ENCODE results near the gene RARS2. TPM values are rescaled to one million over a fixed set of nuclear protein-coding genes. Genes with fewer than 3 reads are reported as not detected.

The RARS2 gene
- total RNA-seq, 4 donors from 2014 or later, result 14.1 to 19.9 (median 17.6) TPM

DNA sequence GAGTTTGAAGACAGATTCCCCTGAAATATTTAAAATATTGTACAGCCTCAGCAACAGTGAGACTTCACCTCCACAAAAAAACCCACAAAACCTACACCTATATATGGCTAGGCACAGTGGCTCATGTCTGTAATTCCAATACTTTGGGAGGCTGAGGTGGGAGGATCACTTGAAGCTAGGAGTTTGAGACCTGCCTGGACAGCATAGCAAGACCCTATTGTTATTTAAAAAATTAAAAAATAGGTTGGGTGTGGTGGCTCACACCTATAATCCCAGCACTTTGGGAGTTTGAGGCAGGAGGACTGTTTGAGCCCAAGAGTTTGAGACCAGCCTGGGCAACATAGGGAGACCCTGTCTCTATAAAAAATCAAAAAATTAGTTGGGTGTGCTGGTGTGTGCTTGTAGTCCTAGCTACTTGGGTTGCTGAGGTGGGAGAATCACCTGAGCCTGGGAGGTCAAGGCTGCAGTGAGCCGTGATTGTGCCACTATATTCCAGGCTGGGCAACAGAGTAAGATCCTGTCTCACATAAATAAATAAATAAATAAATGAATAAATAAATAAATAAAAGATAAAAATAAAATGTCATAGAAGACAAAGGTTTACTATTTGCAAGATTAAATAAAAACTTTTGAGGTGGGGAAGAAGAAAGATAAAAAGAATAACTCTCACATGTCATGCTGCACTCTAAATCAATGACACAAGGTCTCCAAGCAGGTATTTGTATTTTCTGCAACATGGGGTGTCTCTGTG, 51.1 kb downstream of the RARS2 start:
- no peak for DNase-seq (ENCODE audit: extremely low spot score)
- 100% methylated on average over 1 of the region's 1 CpG for whole genome bisulfite sequencing
- no peak overlapping the region for H3K27ac ChIP-seq (replicated peaks in 1 of 4)
- no peak overlapping the region for H3K4me3 ChIP-seq
- intact Hi-C loops (cut with DNase I), result no loop called here
- H3K4me1 ChIP-seq, result no peaks in the 10 kb centered on the region
- H3K36me3 ChIP-seq, result peaks cover 5 to 49% (median 29%) of the 10 kb centered on the region in 4 donors
- TF ChIP-seq EP300 (IDR thresholded peaks at IDR 0.05) (no peak), POLR2A (IDR thresholded peaks at IDR 0.05; ENCODE audit: low read depth) (no peak)
- peaks cover 0 to 5% (median 0%) of the 10 kb centered on the region in 4 donors for H3K9me3 ChIP-seq
- no peaks in the 10 kb centered on the region for H3K27me3 ChIP-seq

DNA sequence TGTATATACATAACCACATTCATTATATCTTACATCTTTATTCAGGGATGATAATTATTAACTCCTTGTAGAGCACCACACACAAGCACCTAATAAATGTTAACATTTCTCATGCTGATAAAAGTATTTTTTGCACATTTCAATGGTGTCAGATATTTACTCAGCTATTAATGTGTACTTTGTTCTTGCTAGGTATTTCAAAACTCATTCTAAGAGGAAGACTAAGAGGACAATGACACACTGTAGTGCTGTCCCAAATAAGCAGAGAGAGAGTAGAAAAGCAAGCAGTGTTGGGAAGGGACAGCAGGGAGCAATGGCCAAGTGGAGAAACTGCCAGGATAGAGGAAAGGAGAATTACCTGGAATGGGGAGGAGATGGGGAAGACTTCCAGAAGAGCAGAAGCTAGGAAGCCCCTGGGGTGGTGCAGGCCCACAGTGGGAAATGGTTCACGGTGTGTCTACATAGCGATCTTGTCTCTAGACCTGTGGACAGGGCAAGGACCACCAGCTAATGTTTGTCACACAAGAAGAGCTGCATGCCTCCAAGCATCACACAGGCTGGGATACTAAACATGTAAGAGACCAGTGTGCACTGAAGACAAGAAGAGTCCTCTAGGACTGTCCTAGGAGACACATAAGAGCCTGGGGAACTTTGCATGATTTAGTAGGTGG, 55.3 kb downstream of the RARS2 start:
- intact Hi-C loops (cut with DNase I), result no loop called here
- no peak for DNase-seq (ENCODE audit: extremely low spot score)
- Histone ChIP-seq H3K4me1 (no peaks in the 10 kb centered on the region), H3K9me3 (peaks cover 0 to 3% (median 0%) of the 10 kb centered on the region in 4 donors), H3K36me3 (peaks cover 4 to 37% (median 26%) of the 10 kb centered on the region in 4 donors), H3K27me3 (no peaks in the 10 kb centered on the region), H3K4me3 (no peak overlapping the region), H3K27ac (replicated peaks in 1 of 4) (no peak overlapping the region)
- WGBS, result 100% methylated on average over 2 of the region's 2 CpGs
- TF ChIP-seq, protein P1, sequence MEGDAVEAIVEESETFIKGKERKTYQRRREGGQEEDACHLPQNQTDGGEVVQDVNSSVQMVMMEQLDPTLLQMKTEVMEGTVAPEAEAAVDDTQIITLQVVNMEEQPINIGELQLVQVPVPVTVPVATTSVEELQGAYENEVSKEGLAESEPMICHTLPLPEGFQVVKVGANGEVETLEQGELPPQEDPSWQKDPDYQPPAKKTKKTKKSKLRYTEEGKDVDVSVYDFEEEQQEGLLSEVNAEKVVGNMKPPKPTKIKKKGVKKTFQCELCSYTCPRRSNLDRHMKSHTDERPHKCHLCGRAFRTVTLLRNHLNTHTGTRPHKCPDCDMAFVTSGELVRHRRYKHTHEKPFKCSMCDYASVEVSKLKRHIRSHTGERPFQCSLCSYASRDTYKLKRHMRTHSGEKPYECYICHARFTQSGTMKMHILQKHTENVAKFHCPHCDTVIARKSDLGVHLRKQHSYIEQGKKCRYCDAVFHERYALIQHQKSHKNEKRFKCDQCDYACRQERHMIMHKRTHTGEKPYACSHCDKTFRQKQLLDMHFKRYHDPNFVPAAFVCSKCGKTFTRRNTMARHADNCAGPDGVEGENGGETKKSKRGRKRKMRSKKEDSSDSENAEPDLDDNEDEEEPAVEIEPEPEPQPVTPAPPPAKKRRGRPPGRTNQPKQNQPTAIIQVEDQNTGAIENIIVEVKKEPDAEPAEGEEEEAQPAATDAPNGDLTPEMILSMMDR (IDR thresholded peaks at IDR 0.05), result no peak
- TF ChIP-seq EP300 (IDR thresholded peaks at IDR 0.05), result no peak
- TF ChIP-seq POLR2A (IDR thresholded peaks at IDR 0.05; ENCODE audit: low read depth), result no peak
- no peak for TF ChIP-seq POLR2AphosphoS5 (IDR thresholded peaks at IDR 0.05)

DNA sequence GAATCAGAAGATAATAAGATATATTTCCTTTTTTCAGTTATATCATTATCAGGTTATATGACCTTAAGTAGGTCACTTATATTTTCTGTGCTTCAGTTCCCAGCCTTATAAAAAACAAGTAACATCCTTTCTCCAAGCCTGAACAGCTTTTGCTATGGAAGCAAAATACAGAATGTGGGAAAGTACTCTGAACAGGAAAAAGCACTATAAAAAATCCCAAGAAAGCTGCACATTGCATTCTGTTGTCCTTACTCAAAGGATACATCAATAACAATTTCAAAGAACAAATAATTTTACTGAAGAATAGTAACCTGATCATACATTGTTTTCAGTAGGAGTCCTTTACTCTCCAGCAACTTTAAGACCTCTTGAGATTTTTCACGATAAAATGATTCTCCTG, 60.6 kb downstream of the RARS2 start:
- DNase-seq (ENCODE audit: extremely low spot score), result no peak
- intact Hi-C loops (cut with DNase I), result no loop called here
- no peaks in the 10 kb centered on the region for H3K4me1 ChIP-seq
- H3K27me3 ChIP-seq, result no peaks in the 10 kb centered on the region
- WGBS, result 93% methylated on average over 1 of the region's 1 CpG
- H3K4me3 ChIP-seq, result no peak overlapping the region
- no peaks in the 10 kb centered on the region for H3K9me3 ChIP-seq
- peaks cover 4 to 51% (median 23%) of the 10 kb centered on the region in 4 donors for H3K36me3 ChIP-seq
- TF ChIP-seq EP300 (IDR thresholded peaks at IDR 0.05), result no peak
- TF ChIP-seq, protein P1 (IDR thresholded peaks at IDR 0.05), result no peak
- no peak for TF ChIP-seq POLR2AphosphoS5 (IDR thresholded peaks at IDR 0.05)
- TF ChIP-seq POLR2A (IDR thresholded peaks at IDR 0.05; ENCODE audit: low read depth), result no peak
- no peak overlapping the region for H3K27ac ChIP-seq (replicated peaks in 1 of 4)

DNA sequence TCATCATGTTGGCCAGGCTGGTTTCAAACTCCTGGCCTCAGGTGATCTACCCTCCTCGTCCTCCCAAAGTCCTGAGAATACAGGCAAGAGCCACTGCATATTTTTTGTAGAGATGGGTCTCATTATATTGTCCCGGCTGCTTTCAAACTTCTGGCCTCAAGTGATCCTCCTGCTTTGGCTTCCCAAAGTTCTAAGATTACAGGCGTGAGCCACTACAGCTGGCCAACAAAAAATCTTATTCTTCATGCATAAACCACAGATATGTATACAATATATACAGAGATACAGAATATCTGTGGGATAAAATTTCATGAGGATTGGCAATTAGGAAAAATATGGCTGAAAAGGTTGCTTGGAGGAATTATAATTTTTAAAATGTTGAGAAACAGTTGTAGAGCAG, 67.1 kb downstream of the RARS2 start:
- intact Hi-C loops (cut with DNase I), result no loop called here
- WGBS, result 98% methylated on average over 3 of the region's 3 CpGs

DNA sequence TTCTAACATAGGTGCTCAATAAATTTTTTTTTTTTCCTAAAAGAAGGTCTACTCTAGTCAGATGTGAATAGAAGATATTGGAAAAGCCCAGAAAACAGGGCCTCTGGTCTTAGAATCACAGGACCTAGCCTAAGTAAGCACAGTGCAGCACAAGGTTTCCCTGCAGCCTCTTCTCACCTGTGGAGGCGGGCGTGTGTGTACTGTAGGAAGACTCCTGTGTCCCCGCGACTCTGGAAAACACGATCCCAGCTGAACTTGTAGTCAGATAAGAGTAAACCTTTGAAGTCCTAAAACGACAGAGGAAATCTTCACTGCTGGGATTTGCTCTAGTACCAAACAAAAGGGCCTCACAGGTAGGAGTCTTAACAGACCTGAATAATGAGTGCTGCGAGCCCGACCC, 71.3 kb downstream of the RARS2 start:
- DNase-seq (ENCODE audit: extremely low spot score), result no peak
- Histone ChIP-seq H3K9me3 (no peaks in the 10 kb centered on the region), H3K36me3 (peaks cover 46 to 85% (median 68%) of the 10 kb centered on the region in 4 donors), H3K27ac (replicated peaks in 1 of 4) (no peak overlapping the region), H3K4me1 (no peaks in the 10 kb centered on the region), H3K27me3 (no peaks in the 10 kb centered on the region), H3K4me3 (no peak overlapping the region)
- intact Hi-C loops (cut with DNase I), result no loop called here
- WGBS, result 96% methylated on average over 8 of the region's 8 CpGs
- no peak for TF ChIP-seq POLR2A (IDR thresholded peaks at IDR 0.05; ENCODE audit: low read depth)
- no peak for TF ChIP-seq POLR2AphosphoS5 (IDR thresholded peaks at IDR 0.05)
- TF ChIP-seq, protein P1 (IDR thresholded peaks at IDR 0.05), result no peak
- TF ChIP-seq EP300 (IDR thresholded peaks at IDR 0.05), result no peak

More for the DNA sequence above, 67.1 kb downstream of the RARS2 start:
- no peaks in the 10 kb centered on the region for H3K4me1 ChIP-seq
- no peaks in the 10 kb centered on the region for H3K9me3 ChIP-seq
- no peak overlapping the region for H3K27ac ChIP-seq (replicated peaks in 1 of 4)
- DNase-seq (ENCODE audit: extremely low spot score), result no peak
- H3K36me3 ChIP-seq, result peaks cover 16 to 70% (median 47%) of the 10 kb centered on the region in 4 donors
- TF ChIP-seq EP300 (IDR thresholded peaks at IDR 0.05), result no peak
- H3K4me3 ChIP-seq, result no peak overlapping the region
- H3K27me3 ChIP-seq, result no peaks in the 10 kb centered on the region
